HG03280 (cell line): ENCODE data around the gene MUC2.
A peak's percentile ranks its signal among the peaks of the same experiment; 100 is the strongest.

Experiments used
- ATAC-seq: cut with Tn5 transposase; IDR thresholded peaks from one replicate; pipeline ENCODE4 v1.9.1; 2021; ENCODE audit warnings: mild to moderate bottlenecking, moderate library complexity; ENCODE audit not compliant: unreplicated experiment

The MUC2 gene

DNA sequence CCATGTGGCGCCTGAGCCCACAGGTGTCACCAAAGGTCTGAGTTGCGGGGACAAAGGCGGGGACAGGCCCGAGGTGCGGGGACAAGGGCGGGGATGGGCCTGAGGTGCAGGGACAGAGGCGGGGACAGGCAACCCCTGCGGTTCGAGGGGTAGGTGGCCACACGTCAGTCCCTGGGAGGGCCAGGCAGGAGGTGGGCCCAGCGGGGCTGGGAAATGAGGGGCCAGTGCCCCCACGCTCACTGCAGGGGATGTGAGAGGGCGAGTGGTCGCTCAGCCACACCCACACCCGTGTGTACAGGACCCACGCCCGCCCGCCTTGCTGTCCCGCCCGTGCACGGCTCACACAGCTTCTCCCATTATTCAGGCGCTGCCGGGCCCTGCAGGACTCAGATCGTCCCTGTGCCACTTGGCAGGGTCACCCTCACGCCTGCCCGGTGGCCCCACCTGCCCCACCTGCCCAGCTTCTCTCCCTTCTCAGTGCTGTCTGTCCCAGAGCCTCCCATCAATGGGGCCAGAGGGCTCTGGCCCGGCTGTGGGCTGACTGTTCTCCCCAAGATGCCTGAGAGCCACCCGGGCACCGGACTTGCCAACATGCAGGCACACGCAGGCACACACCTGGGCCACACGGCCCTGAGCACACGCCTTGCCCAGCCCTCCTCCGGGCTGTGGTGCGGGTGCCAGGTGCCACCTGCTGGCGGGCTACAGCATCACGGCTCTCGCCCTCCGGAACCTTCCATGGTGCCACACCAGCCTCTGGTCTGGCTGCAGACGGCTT, 23.9 kb upstream of the MUC2 start:
- peak; percentile 80 for ATAC-seq

DNA sequence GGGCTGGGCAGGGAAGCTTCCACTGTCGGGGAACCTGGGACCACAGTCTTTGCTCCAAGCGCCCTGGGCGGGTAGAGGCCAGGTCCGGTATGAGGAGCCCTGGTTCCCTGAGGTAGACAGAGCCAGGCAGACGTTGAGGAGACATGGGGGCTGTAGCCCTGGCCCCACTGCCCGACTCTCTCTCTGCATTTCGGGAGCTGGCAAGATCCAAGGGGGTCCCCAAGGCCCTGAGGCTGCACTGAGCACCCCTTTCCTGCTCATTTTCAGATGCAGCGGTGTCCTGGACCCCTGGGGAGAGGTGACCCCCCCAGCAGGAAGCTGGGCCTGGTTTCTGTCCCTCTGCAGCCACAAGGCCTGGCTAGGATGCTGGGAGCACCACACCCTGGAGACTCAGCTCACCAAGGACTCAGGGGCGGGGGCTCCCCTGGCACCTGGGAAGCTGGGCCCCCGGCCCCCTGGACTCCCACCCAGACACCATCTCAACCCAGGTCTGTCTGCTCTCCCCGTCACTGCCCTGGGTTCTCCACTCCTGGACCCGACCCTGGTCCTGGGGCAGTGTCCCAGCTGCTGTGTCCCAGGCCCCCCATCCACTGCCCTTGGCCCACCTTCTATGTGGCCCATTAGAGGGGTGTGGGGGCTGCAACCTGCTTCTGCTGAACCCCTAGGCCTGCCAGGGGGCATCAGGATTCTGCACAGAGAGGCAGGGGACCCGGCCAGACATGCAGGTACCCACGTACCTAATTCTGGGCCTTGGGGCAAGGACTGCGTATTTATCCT, 23.1 kb upstream of the MUC2 start:
- no peak for ATAC-seq

GRCh38 chr11:1052133-1053011, 22.3 kb upstream of the MUC2 start:
- no peak for ATAC-seq

DNA sequence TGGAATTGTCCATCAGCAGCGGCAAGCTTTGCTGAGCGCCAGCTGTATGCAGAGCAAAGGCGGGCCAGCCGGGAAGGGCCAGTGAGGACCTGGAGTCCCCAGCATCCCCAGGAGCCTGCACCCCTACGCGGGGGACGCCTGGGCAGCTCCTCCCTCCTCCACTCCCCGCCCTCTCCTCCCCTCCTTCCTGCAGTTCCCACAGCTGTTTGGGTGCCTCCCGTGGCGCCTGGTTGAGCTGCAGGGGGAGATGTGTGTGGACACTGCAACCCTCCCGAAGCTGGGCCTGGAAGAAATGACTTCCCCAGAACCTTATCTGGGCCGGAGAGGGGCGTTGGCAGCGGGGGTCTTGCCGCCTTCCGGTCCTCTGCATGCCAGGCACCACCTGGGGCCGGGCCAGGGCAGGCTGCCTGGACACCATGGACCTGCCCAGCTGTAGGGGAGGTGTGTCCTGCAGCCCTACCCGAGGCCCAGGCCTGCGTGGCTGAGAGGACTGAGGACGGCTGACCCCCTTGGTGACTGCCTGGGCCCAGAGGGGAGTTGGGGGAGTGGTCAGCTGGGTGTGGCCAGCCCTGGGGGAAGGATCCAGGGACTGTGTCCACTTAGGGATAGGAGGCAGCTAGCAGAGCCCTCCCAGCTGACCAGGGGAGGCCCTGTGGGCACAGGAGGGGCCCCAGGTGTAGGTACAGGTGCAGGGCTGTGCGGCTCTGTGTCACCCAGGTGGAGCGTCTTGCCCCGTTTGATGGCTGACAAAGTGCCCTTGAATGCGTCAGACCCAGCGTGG, 21.4 kb upstream of the MUC2 start:
- no peak for ATAC-seq

- no peak for ATAC-seq
Observed at GRCh38 chr11:1054143-1055108, 20.2 kb upstream of the MUC2 start.

DNA sequence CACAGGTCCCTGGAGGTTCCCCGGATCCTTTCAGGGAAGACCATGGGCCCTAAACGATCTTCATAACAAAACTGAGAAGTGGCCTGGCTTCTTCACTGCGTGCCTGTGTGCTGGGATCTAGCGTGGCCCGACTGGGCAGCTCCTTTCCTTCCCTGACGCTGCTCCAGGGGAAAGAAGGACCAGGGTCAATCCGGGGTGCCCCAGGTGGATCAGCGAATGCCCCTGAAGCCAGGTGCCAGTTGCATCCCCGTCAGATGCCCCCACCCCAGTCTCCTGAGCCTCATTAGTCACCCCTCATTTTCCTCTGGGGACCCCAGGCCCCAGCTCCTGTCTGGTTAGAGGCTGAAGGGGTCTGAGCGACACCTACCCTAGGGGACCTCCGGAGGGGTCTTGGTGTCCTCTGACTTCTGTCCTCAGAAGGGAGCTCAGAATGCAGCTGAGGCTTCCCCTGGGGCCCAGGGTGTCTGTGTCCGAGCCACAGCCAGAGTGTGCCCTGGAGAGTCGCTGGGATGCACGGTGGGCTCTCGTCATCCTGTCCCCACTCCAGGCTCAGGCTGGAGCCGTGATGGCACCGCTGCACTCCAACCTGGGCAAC, 19.5 kb upstream of the MUC2 start:
- ATAC-seq, result no peak

GRCh38 chr11:1055990-1056771, 18.5 kb upstream of the MUC2 start:
- no peak for ATAC-seq

DNA sequence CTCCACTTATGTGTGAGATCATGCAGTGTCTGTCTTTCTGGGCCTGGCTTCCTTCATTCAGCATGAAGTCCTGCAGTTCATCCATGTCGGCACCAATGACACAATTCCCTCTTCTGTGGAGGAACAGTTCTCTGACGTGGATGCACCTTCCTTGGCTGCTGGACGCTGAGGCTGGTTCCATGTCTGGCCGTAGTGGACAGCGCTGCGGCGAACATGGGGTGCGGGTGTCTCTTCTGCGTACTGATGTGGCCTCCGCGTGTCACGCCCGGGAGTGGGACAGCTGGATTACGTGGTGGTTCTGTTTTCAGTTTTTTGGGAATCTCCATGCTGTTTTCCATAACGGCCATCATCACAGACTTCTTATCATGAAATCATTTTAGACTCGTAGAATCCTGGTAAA, 16.9 kb upstream of the MUC2 start:
- no peak for ATAC-seq

DNA sequence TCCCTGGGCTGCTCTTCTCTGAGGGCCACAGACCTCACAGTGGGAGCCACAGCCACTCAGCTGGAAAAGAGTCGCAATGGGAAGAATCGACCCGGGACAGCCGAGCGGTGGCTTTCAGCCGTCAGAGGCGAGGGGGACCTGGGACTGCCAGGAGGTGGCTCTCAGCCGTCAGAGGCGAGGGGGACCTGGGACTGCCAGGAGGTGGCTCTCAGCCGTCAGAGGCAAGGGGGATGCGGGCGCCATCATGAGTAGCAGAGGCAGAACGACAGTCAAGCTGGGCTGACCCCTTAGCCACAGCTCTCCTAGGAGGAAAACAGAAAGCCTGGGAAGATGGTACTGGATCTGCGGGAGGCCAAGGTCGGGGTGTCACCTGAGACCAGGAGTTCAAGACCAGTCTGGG, 14.9 kb upstream of the MUC2 start:
- no peak for ATAC-seq

- ATAC-seq, result no peak
Observed at GRCh38 chr11:1060410-1060809, 14.3 kb upstream of the MUC2 start.

GRCh38 chr11:1060852-1061616, 13.6 kb upstream of the MUC2 start:
- no peak for ATAC-seq

GRCh38 chr11:1062075-1062820, 12.4 kb upstream of the MUC2 start:
- ATAC-seq, result no peak

DNA sequence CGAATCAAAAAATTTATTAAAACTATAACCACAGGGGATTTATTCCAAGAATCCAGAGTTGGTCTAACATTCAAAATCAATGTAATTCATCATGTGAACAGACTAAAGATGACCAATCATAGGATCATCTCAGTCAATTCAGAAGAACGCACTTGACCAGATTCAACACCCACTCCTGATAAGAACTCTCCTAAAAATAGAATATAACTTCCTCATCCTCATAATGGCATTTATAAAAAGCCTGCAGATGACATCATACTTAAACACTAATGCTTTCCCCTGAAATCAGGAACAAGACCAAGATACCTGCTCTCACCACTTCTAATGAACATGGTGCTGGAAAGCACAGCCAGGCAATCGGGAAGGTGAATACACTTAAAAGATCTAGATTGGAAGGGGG, 10.5 kb upstream of the MUC2 start:
- ATAC-seq, result no peak

GRCh38 chr11:1067812-1068496, 6.7 kb upstream of the MUC2 start:
- ATAC-seq, result no peak

DNA sequence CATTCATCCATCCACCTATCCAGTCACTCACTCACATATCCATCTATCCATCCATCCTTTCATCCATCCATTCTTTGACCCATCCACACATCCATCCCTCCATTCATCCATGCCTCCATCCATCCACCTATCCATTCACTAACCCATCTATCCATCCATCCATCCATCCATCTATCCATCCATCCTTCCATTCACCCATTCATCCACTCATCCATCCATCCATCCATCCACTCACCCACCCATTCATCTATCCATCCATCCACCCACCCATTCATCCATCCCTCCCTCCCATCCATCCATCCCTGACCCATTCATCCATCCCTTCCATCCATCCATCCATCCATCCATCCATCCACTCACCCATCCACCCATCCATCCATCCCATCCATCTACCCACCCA, 4.9 kb upstream of the MUC2 start:
- no peak for ATAC-seq
